Caco-2 (cell line): ENCODE data around the gene PRRT1. TPM values are rescaled to one million over a fixed set of nuclear protein-coding genes. Genes with fewer than 3 reads are reported as not detected.
A peak's percentile ranks its signal among the peaks of the same experiment; 100 is the strongest.

Source experiments
- Bru-seq: library from RNA; stranded (reverse); fragments of 400-500 nt; gene quantifications from one replicate; lab custom pipeline; 2021; lab: Mats Ljungman, UMichigan
- BruChase-seq, 2 experiments: library from RNA; stranded (reverse); fragments of 400-500 nt; gene quantifications; one replicate each; lab custom pipeline; 2021; lab: Mats Ljungman, UMichigan
- BruUV-seq: library from RNA; stranded (reverse); fragments of 400-500 nt; replicated peaks from 2 replicates; lab custom pipeline; 2021; lab: Mats Ljungman, UMichigan
- CTCF ChIA-PET: fragments of 300-600 bp; sonication (Branson Sonifier 250); formaldehyde crosslinking; loops from one replicate; lab custom pipeline; 2022; ENCODE audit warnings: antibody characterized with exemption; lab: Charles Lee
- POLR2A ChIA-PET: fragments of 300-600 bp; sonication (Branson Sonifier 250); formaldehyde crosslinking; loops from one replicate; lab custom pipeline; 2022; ENCODE audit warnings: antibody characterized with exemption; lab: Charles Lee
- DNase-seq, 2 experiments: peaks; one replicate each; pipeline versions ENCODE4 v3.0.0 to v3.0.0-alpha.2; 2020 to 2022
- H3K27me3 ChIP-seq: replicated peaks from 2 replicates; pipeline ENCODE4 v1.6.0; 2011; ENCODE audit warnings: low read length; ENCODE audit not compliant: control insufficient read depth, insufficient read depth
- H3K36me3 ChIP-seq: 2 replicates; pipeline ENCODE4 v1.5.1; 2011; ENCODE audit warnings: low read length; ENCODE audit not compliant: control insufficient read depth, insufficient read depth
- H3K4me1 ChIP-seq: fragments of 250-450 bp; sonication (Bioruptor Pico); 2 replicates; pipeline ENCODE4 v1.5.1; 2020; ENCODE audit warnings: mild to moderate bottlenecking
- H3K4me3 ChIP-seq: 2 replicates; pipeline ENCODE4 v1.5.1; 2011; ENCODE audit warnings: low read depth, mild to moderate bottlenecking, control low read depth, low read length
- H3K9me3 ChIP-seq: fragments of 250-450 bp; sonication (Bioruptor Pico); 2 replicates; pipeline ENCODE4 v1.5.1; 2020; ENCODE audit warnings: mild to moderate bottlenecking, moderate library complexity
- H3K27ac Mint-ChIP-seq: one replicate; pipeline ENCODE4 v1.8.0; 2022; ENCODE audit warnings: mixed read lengths; ENCODE audit not compliant: unreplicated experiment
- H3K27me3 Mint-ChIP-seq: one replicate; pipeline ENCODE4 v1.8.0; 2022; ENCODE audit warnings: mixed read lengths; ENCODE audit not compliant: insufficient read depth, unreplicated experiment
- H3K36me3 Mint-ChIP-seq: one replicate; pipeline ENCODE4 v1.8.0; 2022; ENCODE audit warnings: mild to moderate bottlenecking, mixed read lengths; ENCODE audit not compliant: insufficient read depth, unreplicated experiment
- H3K4me1 Mint-ChIP-seq: one replicate; pipeline ENCODE4 v1.8.0; 2022; ENCODE audit warnings: low read depth, mixed read lengths; ENCODE audit not compliant: unreplicated experiment
- H3K4me3 Mint-ChIP-seq: one replicate; pipeline ENCODE4 v1.8.0; 2022; ENCODE audit warnings: mild to moderate bottlenecking, moderate library complexity, mixed read lengths; ENCODE audit not compliant: unreplicated experiment
- H3K9me3 Mint-ChIP-seq: one replicate; pipeline ENCODE4 v1.8.0; 2022; ENCODE audit warnings: mixed read lengths; ENCODE audit not compliant: unreplicated experiment
- intact Hi-C: fragments of 100-400 bp; cut with micrococcal nuclease; formaldehyde crosslinking; loops from one replicate; pipeline ENCODE4 v1.10.0; 2022; ENCODE audit not compliant: unreplicated experiment
- long read RNA-seq: library from polyadenylated mRNA; stranded (forward); transcript quantifications from one replicate; pipeline ENCODE4 v2.0.0, GENCODE V29; 2022
- total RNA-seq: library from RNA; stranded (reverse); gene quantifications from 2 replicates; pipeline ENCODE4 v1.2.3, GENCODE V29; 2022
- TF ChIP-seq, protein P1 (sequence below), 2 experiments: fragments of 200-600 bp in 1 of 2; IDR thresholded peaks; 1 replicate in 1 of 2; 2 replicates in 1 of 2; pipeline versions ENCODE4 v1.5.1 to v1.8.0; 2011 to 2022; ENCODE audit warnings: antibody characterized with exemption in 1 of 2, control low read depth in 1 of 2, inconsistent platforms in 1 of 2, low read depth in 1 of 2, low read length in 1 of 2, mild to moderate bottlenecking in 1 of 2, moderate library complexity in 1 of 2; ENCODE audit not compliant: insufficient read depth in 1 of 2, severe bottlenecking in 1 of 2, unreplicated experiment in 1 of 2

The PRRT1 gene
- total RNA-seq (2.0 and 3.6 TPM in 2 replicates), Bru-seq, nascent RNA (percentile 26 among the genes with signal in this experiment), BruChase-seq, experiment 1, labeled RNA remaining after a 2-hour chase (percentile 41 among the genes with signal in this experiment), BruChase-seq, experiment 2, labeled RNA remaining after a 6-hour chase (percentile 53 among the genes with signal in this experiment)
- long read RNA-seq: 0 reads

- peaks cover 32% of the 10 kb centered on the region for H3K4me1 ChIP-seq
- H3K4me3 ChIP-seq: peak within 1 kb of the TSS; percentile 90
- Mint-ChIP-seq H3K27me3 (no peaks in the 10 kb centered on the region), H3K36me3 (peaks cover 30% of the 10 kb centered on the region), H3K27ac (peak within 1 kb of the TSS; percentile 96), H3K9me3 (no peaks in the 10 kb centered on the region), H3K4me3 (peak within 1 kb of the TSS; percentile 86), H3K4me1 (peaks cover 21% of the 10 kb centered on the region)
- no peaks in the 10 kb centered on the region for H3K9me3 ChIP-seq
- TF ChIP-seq, protein P1, sequence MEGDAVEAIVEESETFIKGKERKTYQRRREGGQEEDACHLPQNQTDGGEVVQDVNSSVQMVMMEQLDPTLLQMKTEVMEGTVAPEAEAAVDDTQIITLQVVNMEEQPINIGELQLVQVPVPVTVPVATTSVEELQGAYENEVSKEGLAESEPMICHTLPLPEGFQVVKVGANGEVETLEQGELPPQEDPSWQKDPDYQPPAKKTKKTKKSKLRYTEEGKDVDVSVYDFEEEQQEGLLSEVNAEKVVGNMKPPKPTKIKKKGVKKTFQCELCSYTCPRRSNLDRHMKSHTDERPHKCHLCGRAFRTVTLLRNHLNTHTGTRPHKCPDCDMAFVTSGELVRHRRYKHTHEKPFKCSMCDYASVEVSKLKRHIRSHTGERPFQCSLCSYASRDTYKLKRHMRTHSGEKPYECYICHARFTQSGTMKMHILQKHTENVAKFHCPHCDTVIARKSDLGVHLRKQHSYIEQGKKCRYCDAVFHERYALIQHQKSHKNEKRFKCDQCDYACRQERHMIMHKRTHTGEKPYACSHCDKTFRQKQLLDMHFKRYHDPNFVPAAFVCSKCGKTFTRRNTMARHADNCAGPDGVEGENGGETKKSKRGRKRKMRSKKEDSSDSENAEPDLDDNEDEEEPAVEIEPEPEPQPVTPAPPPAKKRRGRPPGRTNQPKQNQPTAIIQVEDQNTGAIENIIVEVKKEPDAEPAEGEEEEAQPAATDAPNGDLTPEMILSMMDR (IDR thresholded peaks at IDR 0.05; ENCODE audit: insufficient read depth in 1 of 2, low read depth in 1 of 2, low read length in 1 of 2, severe bottlenecking in 1 of 2, unreplicated experiment in 1 of 2): no peak
- ChIA-PET POLR2A (interaction anchor here (0.9 to 1.5 kb wide), 2 partner anchors 44 to 820 kb away, joined by 5 to 13 read pairs; no protein-coding TSS in a partner anchor), CTCF (interaction anchor here (1.0 to 1.6 kb wide), 3 partner anchors 8 to 44 kb away, joined by 3 read pairs; no protein-coding TSS in a partner anchor)
- DNase-seq: no peak
- H3K36me3 ChIP-seq: peaks cover 1% of the 10 kb centered on the region; the same call in 1 of the 2 replicates
- no TSS peak for BruUV-seq
- H3K27me3 ChIP-seq: no peaks in the 10 kb centered on the region
- intact Hi-C loops: no loop called here
Observed at GRCh38 chr6:32151863-32152768, at the start of gene PRRT1. PRRT1 (minus strand) TSS chr6:32151939; CDS start chr6:32151827, 112 bp downstream.

DNA sequence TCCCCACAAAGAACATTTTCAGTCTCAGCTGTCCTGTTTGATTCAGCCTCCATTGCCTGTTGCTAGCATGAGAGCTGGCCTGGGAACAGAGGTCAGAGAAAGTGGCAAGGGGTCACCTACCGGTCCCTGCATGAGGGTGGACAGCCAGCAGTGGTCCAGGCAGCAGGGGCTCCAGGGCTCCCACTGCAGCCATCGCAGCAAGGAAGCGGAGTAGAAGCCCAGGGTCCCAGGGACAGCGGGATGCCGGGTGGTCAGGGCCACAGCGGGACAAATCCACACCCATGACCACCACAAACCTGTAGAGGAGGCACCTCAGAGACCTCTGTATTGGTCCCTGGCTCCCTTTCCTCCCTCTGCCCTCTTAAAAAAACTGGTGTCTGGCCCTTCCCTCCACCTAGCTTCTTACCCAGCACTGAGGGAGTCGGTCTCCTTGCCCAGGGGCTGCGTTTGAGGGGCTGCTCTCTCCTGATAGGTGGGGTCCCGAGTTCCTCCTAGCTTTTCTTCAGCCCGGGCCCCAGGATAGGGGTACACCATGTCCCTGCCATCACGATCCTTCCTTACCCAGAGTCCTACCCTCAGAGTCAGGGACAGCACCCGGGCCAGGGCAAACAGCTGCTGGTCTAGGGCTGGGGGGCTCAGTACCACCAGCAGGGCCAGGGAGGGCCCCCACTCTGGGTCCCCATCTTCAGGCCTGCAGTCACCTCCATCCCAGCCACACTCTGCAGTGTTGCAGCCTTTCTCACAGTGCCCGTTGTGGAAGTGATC, 49.2 kb upstream of the PRRT1 start:
- ChIA-PET POLR2A (no interaction called here), CTCF (no interaction called here)
- no peak for DNase-seq
- intact Hi-C loops: no loop called here
- Histone ChIP-seq H3K27me3 (no peaks in the 10 kb centered on the region; the same call in 1 of the 2 replicates), H3K4me3 (no peak overlapping the region), H3K36me3 (no peaks in the 10 kb centered on the region), H3K9me3 (no peaks in the 10 kb centered on the region), H3K4me1 (peaks cover 9% of the 10 kb centered on the region)
- TF ChIP-seq, protein P1 (IDR thresholded peaks at IDR 0.05; ENCODE audit: insufficient read depth in 1 of 2, low read depth in 1 of 2, low read length in 1 of 2, severe bottlenecking in 1 of 2, unreplicated experiment in 1 of 2): no peak
- Mint-ChIP-seq H3K4me3 (no peak overlapping the region), H3K27me3 (peaks cover 4% of the 10 kb centered on the region), H3K4me1 (peaks cover 7% of the 10 kb centered on the region), H3K9me3 (no peaks in the 10 kb centered on the region), H3K36me3 (peaks cover 7% of the 10 kb centered on the region), H3K27ac (no peak overlapping the region)
- no TSS peak for BruUV-seq

GRCh38 chr6:32198866-32199265, 47.1 kb upstream of the PRRT1 start:
- POLR2A ChIA-PET: no interaction called here
- Mint-ChIP-seq H3K4me3 (peak overlapping the region; percentile 22), H3K27ac (no peak overlapping the region), H3K9me3 (no peaks in the 10 kb centered on the region), H3K4me1 (peaks cover 16% of the 10 kb centered on the region), H3K27me3 (no peaks in the 10 kb centered on the region), H3K36me3 (peaks cover 16% of the 10 kb centered on the region)
- CTCF ChIA-PET: no interaction called here
- TF ChIP-seq, protein P1 (IDR thresholded peaks at IDR 0.05; ENCODE audit: insufficient read depth in 1 of 2, low read depth in 1 of 2, low read length in 1 of 2, severe bottlenecking in 1 of 2, unreplicated experiment in 1 of 2): no peak
- H3K36me3 ChIP-seq: no peaks in the 10 kb centered on the region
- DNase-seq: no peak
- H3K4me3 ChIP-seq: no peak overlapping the region
- H3K9me3 ChIP-seq: no peaks in the 10 kb centered on the region
- intact Hi-C loops: loop anchor here (10.0 kb wide), 1 partner anchor 766 kb away; the partner anchor contains the start of gene BRD2
- H3K4me1 ChIP-seq: peaks cover 9% of the 10 kb centered on the region
- H3K27me3 ChIP-seq: no peaks in the 10 kb centered on the region
- no TSS peak for BruUV-seq
